ENCODE results near the gene RPL19. TPM values are rescaled to one million over a fixed set of nuclear protein-coding genes. Genes with fewer than 3 reads are reported as not detected.

Gene RPL19
- total RNA-seq, 2 donors from 2014 or later, result 1,376 to 1,435 TPM

DNA sequence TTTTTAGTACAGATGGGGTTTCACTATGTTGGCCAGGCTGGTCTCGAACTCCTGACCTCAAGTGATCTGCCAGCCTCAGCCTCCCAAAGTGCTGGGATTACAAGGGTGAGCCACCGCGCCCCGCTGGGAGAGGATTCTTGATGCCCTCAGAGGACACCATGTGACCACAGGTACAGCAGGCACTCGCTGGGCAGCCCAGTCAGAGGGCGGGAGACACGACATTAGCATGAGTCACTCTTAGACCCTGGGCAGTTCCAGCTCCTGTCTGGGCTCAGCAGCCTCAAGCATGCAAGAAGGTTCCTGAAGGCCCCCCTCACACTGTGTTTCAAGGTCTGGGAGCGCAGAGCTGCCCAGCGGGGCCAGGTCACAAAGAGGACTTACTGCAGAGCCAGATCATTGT, 13.8 kb downstream of the RPL19 start:
- DNase-seq (no peak), ATAC-seq (peak; percentile 28)
- intact Hi-C loops (cut with DNase I, micrococcal nuclease), result no loop called here

DNA sequence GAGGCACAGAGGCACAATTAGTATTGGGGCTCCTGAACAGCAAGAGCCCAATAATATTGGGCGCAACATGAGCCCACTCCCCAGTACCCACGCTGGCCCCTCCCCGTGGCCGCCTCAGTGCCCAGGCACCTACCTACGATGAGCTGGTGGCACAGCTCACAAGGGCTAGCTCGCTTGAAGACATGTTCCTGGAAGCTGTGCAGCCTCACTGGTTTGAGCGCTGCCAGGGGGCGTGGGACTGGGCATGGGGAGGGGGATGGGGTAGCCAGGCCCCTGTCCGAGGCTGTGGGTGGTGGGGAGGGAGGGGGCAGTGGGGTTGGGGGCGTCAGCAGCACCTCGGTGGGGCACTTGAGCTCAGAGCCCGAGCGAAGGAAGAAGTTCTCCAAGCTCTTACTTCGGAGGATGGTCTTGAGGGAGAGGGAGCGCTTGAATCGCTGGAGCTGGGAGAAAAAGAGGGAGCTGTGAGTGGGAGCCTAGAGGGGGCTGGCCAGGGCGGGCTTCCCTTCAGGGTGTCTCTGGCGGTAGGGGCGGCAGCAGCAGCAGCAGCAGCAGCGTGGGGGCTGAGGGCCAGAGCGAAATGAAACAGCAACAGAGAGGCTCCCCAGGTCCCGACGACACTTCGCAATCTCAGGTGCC, 17.8 kb downstream of the RPL19 start:
- ATAC-seq (no peak), DNase-seq (no peak)
- intact Hi-C loops (cut with DNase I, micrococcal nuclease), result no loop called here

DNA sequence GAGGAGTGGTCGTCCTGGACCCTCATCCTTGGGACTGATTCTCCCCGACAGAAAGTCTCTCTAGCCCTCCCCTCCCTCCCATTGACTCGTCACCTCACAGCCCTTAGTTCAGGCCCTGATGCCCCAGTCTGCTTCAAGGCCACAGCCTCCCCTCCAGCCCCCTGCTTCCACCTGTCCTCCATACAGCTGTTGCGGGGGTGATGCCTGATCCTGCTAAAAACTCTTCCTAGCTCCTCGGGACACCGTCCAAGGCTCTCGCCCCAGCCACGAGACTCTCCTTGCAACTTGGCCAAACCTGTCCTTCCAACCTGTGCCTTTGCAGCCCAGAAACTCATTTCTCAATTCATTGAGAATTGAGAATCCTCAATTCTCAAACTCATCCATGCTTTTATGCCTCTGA, 18.8 kb downstream of the RPL19 start:
- intact Hi-C loops (cut with DNase I, micrococcal nuclease), result no loop called here
- no peak for ATAC-seq
- DNase-seq, result no peak

GRCh38 chr17:39219647-39220154, 19.6 kb downstream of the RPL19 start:
- DNase-seq (no peak), ATAC-seq (no peak)
- intact Hi-C loops (cut with DNase I, micrococcal nuclease), result no loop called here

- intact Hi-C loops (cut with DNase I, micrococcal nuclease), result no loop called here
- ATAC-seq (no peak), DNase-seq (no peak)
Observed at GRCh38 chr17:39221572-39221971, 21.5 kb downstream of the RPL19 start.

- DNase-seq, result no peak
- ATAC-seq, result no peak
Observed at GRCh38 chr17:39222151-39222550, 22.1 kb downstream of the RPL19 start.

GRCh38 chr17:39222866-39223834, 23.1 kb downstream of the RPL19 start:
- ATAC-seq (no peak), DNase-seq (no peak)
- intact Hi-C loops (cut with DNase I, micrococcal nuclease), result no loop called here

More at GRCh38 chr17:39222151-39222550, 22.1 kb downstream of the RPL19 start:
- intact Hi-C loops (cut with DNase I, micrococcal nuclease), result no loop called here

- intact Hi-C loops (cut with DNase I, micrococcal nuclease), result no loop called here
- no peak for ATAC-seq
Observed at GRCh38 chr17:39223907-39224777, 24.1 kb downstream of the RPL19 start.

DNA sequence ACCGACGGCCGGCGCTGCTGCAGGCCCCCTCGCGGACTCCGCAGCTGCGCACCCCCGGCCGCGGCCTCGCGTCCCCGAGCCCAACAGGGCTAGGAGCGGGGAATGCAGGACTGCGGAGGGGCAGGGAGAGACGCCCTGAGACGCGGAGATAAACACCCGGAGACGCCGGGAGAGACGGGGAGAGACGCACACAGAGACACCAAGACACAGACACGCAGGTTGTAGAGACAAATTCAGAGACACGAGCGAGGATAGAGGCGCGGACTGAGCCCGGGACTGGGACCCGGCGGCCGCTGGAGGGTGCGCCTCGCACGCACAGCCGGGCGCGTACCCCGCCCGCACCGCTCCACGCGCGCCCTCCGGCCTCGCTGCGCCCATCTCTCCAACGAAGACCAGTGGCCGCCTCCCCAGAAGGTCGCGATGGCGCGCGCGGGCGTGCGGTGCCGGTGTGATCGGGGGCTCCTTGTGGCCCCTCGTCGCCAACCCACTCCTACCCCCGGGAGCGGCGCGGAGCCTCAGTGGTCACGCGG, 24.8 kb downstream of the RPL19 start:
- intact Hi-C loops (cut with DNase I, micrococcal nuclease), result no loop called here
- ATAC-seq (no peak), DNase-seq (no peak)

More at GRCh38 chr17:39223907-39224777, 24.1 kb downstream of the RPL19 start:
- no peak for DNase-seq

- intact Hi-C loops (cut with DNase I, micrococcal nuclease), result no loop called here
- ATAC-seq (no peak), DNase-seq (no peak)
Observed at GRCh38 chr17:39225308-39225958, 25.4 kb downstream of the RPL19 start, which contains the start of gene STAC2. Gene STAC2, minus strand, starts transcription at chr17:39225945. Its CDS starts 443 bp downstream, at chr17:39225502.

DNA sequence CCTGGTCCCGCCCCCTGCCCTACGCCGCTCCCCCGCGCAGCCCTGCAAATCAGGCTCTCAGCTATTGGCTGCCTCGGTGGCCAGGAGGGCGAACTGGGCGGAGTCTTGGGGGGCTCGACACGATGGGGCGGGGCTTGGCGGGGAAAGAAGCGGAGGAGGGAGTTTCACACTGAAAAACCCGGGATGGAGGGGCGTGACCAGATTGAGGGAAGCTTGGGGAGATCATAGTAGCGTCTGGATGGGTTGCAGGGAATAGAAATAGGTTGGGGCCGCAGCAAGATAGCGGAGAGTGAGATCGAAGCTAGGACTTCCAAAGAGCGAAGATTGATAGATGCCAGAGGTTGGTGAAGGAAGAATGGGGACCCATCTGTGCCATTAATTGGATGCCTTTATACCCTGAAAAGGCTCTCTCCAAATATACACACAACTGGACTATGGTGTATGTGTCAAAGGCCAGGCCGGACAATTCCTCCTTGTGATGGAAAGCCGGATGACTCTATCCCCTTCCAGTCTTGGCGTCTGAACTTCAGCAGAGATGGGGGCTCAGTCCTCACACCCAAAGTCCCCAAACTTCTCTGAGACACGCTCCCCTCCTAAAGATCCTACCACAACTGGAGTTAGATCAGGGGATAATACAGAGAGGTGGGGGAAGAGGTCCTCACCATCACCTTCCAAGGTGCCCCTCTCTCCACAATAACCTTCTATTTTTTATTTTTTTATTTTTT, 26.0 kb downstream of the RPL19 start:
- peak; percentile 16 for ATAC-seq
- intact Hi-C loops (cut with DNase I, micrococcal nuclease), result no loop called here
- peak; percentile 53 to 55 for DNase-seq

DNA sequence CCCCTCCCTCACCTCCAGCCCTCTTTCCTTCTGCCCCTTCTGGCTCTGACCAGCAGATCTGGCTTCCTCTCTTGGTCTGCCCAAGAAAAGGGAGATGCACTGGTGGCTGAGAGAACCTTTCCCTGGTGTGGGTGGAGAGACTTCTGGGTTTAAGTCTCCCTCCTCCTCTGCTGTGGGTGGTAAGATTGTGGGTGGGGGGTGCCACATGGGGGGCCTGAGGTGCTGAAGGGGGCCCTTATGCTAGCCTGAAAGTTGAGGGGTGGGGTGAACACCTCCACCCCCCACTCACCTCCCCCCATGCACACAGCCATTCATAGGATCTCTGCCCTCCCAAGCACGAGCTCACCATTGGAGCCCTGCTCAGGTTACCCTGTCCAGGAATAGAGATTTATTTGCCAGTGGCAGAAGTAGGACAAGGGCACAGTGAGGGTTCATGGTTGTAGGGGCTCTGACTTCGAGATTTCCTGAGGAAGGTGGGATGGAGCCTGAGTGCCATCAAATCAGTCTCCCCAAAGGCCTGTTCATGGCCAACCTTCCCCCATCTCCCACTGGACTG, 27.4 kb downstream of the RPL19 start:
- intact Hi-C loops (cut with DNase I, micrococcal nuclease), result no loop called here
- no peak for ATAC-seq
- DNase-seq, result no peak

- intact Hi-C loops (cut with DNase I, micrococcal nuclease), result no loop called here
Observed at GRCh38 chr17:39229274-39229913, 29.3 kb downstream of the RPL19 start.

GRCh38 chr17:39230361-39230760, 30.3 kb downstream of the RPL19 start:
- intact Hi-C loops (cut with DNase I, micrococcal nuclease), result no loop called here
- ATAC-seq (no peak), DNase-seq (no peak)

More at GRCh38 chr17:39229274-39229913, 29.3 kb downstream of the RPL19 start:
- ATAC-seq (no peak), DNase-seq (no peak)

DNA sequence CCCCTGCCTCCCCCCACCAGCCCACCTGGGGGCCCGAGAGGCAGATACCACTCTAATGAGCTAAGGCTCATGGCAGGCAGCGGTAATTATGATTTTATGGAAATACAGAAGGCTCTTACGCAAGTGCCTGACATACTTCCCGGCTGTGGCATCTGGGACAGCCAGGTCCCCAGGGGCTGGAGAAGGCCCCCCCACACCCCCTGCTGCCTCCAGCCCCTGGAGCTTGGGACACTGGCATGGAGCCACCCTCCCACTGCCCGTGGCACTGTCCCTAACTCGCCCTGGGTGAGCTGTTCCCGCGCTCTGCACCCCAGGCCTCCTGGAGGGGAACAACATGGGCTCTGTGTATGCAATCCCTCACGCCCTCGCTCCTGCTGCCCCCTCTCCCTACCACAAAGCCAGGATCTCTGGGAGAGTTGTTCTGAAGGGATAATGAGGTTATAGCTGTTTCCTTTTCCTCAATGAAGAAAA, 31.0 kb downstream of the RPL19 start:
- intact Hi-C loops (cut with DNase I, micrococcal nuclease), result no loop called here
- ATAC-seq (no peak), DNase-seq (no peak)

Measured in left colon (tissue), 2 donors.